ENCODE data around the gene XYLT1. TPM values are rescaled to one million over a fixed set of nuclear protein-coding genes. Genes with fewer than 3 reads are reported as not detected.

The XYLT1 gene
- total and polyA plus RNA-seq, 4 experiments from 2014 or later = 1.4 to 48.5 (median 24.5) TPM

DNA sequence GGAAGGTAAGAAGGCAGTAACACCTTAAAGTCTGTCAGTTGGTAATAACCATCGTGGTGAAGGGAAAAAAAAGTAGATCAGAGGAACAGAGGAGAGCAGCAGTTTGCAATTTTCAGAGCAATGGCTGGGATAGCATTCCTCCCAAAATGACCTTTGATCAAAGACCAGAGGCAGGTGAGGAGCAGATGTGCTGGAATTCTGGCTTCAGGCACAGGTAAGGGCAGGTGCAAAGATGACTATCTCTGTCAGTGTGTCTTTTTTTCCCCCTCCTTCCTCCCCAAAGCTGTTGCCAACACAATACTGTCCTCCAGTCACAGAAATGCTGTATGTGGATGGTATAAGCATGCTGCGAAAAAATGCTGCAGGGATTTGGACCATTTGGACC lies 166.7 kb downstream of the XYLT1 start:
- H3K9me3 Mint-ChIP-seq = no peaks in the 10 kb centered on the region
- H3K27ac Mint-ChIP-seq = peak overlapping the region in 3 of 7 donors; percentile 31 to 49 (median 47)
- H3K4me3 Mint-ChIP-seq = peak overlapping the region in 1 of 8 donors; percentile 11
- Histone ChIP-seq H3K9me3 (ENCODE audit: control insufficient read depth in 1 of 2, low read length in 2 of 2) (no peaks in the 10 kb centered on the region), H3K36me3 (ENCODE audit: insufficient read depth, low read length) (no peaks in the 10 kb centered on the region), H3K4me1 (ENCODE audit: insufficient read depth, low read length) (peaks cover 35% of the 10 kb centered on the region), H3K27me3 (ENCODE audit: insufficient read depth, low read length) (no peaks in the 10 kb centered on the region), H3K27ac (ENCODE audit: low read depth, low read length) (no peak overlapping the region), H3K4me3 (ENCODE audit: low read length in 2 of 2) (no peak overlapping the region)
- peaks cover 1% of the 10 kb centered on the region in 2 donors for H3K36me3 Mint-ChIP-seq
- H3K4me1 Mint-ChIP-seq = peaks cover 28 to 57% (median 46%) of the 10 kb centered on the region in 4 donors
- intact Hi-C loops (cut with micrococcal nuclease) = no loop called here
- DNase-seq = no peak
- no peaks in the 10 kb centered on the region for H3K27me3 Mint-ChIP-seq
- POLR2A ChIA-PET (ENCODE audit: partially characterized antibody) = no interaction called here
- CTCF ChIA-PET (ENCODE audit: partially characterized antibody) = interaction anchor here (1.0 kb wide), 1 partner anchor 163 kb away, joined by 3 read pairs; no protein-coding TSS in a partner anchor

DNA sequence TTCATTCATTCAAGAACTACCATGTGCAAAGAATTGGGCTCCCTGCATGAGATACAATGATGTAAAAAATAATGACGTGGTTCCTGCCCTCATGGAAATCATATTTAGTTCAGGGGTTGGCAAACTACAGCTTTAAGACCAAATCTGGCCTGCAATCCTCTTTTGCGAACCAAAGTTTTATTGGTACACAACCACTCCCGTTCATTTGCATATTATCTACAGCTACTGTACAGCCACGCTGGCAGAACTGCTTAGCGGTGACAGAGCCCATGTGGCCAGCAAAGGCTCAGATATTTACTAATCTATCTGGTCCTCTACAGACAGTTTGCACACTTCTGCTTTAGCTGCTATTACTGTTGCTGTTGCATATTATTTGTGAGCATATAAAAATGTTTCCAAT lies 167.7 kb downstream of the XYLT1 start:
- no peak overlapping the region for H3K4me3 ChIP-seq (ENCODE audit: low read length in 2 of 2)
- H3K27me3 ChIP-seq (ENCODE audit: insufficient read depth, low read length) = no peaks in the 10 kb centered on the region
- Mint-ChIP-seq H3K27me3 (no peaks in the 10 kb centered on the region), H3K9me3 (no peaks in the 10 kb centered on the region), H3K36me3 (peaks cover 0 to 1% of the 10 kb centered on the region in 2 donors), H3K4me1 (peaks cover 28 to 52% (median 43%) of the 10 kb centered on the region in 4 donors), H3K27ac (peak overlapping the region in 2 of 7 donors; percentile 6 to 25), H3K4me3 (peak overlapping the region in 2 of 8 donors; percentile 21 to 76)
- no peak overlapping the region for H3K27ac ChIP-seq (ENCODE audit: low read depth, low read length)
- intact Hi-C loops (cut with micrococcal nuclease) = no loop called here
- ChIA-PET POLR2A (ENCODE audit: partially characterized antibody) (interaction anchor here (1.9 kb wide), 1 partner anchor 62 kb away, joined by 6 read pairs; no protein-coding TSS in a partner anchor), CTCF (ENCODE audit: partially characterized antibody) (interaction anchor here (0.9 to 2.2 kb wide), 2 partner anchors 9 to 20 kb away, joined by 3 to 6 read pairs; no protein-coding TSS in a partner anchor)
- no peak for DNase-seq
- peaks cover 35% of the 10 kb centered on the region for H3K4me1 ChIP-seq (ENCODE audit: insufficient read depth, low read length)
- no peaks in the 10 kb centered on the region for H3K36me3 ChIP-seq (ENCODE audit: insufficient read depth, low read length)
- H3K9me3 ChIP-seq (ENCODE audit: control insufficient read depth in 1 of 2, low read length in 2 of 2) = no peaks in the 10 kb centered on the region

DNA sequence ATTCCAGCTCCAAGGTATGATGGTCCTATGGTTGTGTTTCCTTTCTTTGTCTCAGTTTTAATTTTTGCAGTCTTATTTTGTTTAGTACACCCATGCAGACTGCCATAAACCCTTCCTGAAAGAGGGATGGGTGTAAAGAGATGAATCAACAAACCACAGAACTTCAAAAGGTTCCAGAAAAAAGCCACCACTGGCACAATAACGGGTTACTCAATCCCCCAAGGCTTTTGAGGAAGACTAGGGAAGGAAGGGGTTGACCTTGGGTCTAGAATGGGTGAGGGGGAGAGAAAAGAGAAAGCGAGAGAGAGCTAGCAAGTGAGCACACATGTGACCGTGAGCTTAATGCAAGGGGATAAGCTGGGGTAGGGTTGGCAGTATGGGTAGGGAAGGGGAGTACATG lies 168.1 kb downstream of the XYLT1 start:
- H3K27ac Mint-ChIP-seq = peak overlapping the region in 2 of 7 donors; percentile 65 to 77
- intact Hi-C loops (cut with micrococcal nuclease) = no loop called here
- H3K27me3 Mint-ChIP-seq = no peaks in the 10 kb centered on the region
- peaks cover 0 to 1% of the 10 kb centered on the region in 2 donors for H3K36me3 Mint-ChIP-seq
- Histone ChIP-seq H3K27me3 (ENCODE audit: insufficient read depth, low read length) (no peaks in the 10 kb centered on the region), H3K36me3 (ENCODE audit: insufficient read depth, low read length) (no peaks in the 10 kb centered on the region), H3K9me3 (ENCODE audit: control insufficient read depth in 1 of 2, low read length in 2 of 2) (no peaks in the 10 kb centered on the region), H3K4me1 (ENCODE audit: insufficient read depth, low read length) (peaks cover 35% of the 10 kb centered on the region), H3K27ac (ENCODE audit: low read depth, low read length) (no peak overlapping the region), H3K4me3 (ENCODE audit: low read length in 2 of 2) (no peak overlapping the region)
- CTCF ChIA-PET (ENCODE audit: partially characterized antibody) = interaction anchor here (0.9 to 2.2 kb wide), 2 partner anchors 10 to 20 kb away, joined by 3 to 6 read pairs; no protein-coding TSS in a partner anchor
- H3K4me3 Mint-ChIP-seq = peak overlapping the region in 3 of 8 donors; percentile 25 to 76 (median 35)
- POLR2A ChIA-PET (ENCODE audit: partially characterized antibody) = interaction anchor here (1.9 kb wide), 1 partner anchor 62 kb away, joined by 6 read pairs; no protein-coding TSS in a partner anchor
- DNase-seq = no peak
- H3K4me1 Mint-ChIP-seq = peaks cover 26 to 49% (median 41%) of the 10 kb centered on the region in 4 donors
- H3K9me3 Mint-ChIP-seq = no peaks in the 10 kb centered on the region

- peak in 1 of 5 donors; percentile 9 for DNase-seq
- no peaks in the 10 kb centered on the region for H3K27me3 Mint-ChIP-seq
- CTCF ChIA-PET (ENCODE audit: partially characterized antibody) = interaction anchor here (0.9 to 2.2 kb wide), 2 partner anchors 10 to 21 kb away, joined by 3 to 6 read pairs; no protein-coding TSS in a partner anchor
- H3K27ac Mint-ChIP-seq = peak overlapping the region in 2 of 7 donors; percentile 65 to 77
- H3K27ac ChIP-seq (ENCODE audit: low read depth, low read length) = no peak overlapping the region
- no peak overlapping the region for H3K4me3 ChIP-seq (ENCODE audit: low read length in 2 of 2)
- no peaks in the 10 kb centered on the region for H3K27me3 ChIP-seq (ENCODE audit: insufficient read depth, low read length)
- H3K9me3 Mint-ChIP-seq = no peaks in the 10 kb centered on the region
- no peaks in the 10 kb centered on the region for H3K36me3 ChIP-seq (ENCODE audit: insufficient read depth, low read length)
- H3K4me3 Mint-ChIP-seq = peak overlapping the region in 4 of 8 donors; percentile 21 to 76 (median 30)
- POLR2A ChIA-PET (ENCODE audit: partially characterized antibody) = interaction anchor here (1.9 kb wide), 1 partner anchor 63 kb away, joined by 6 read pairs; no protein-coding TSS in a partner anchor
- peaks cover 35% of the 10 kb centered on the region for H3K4me1 ChIP-seq (ENCODE audit: insufficient read depth, low read length)
- H3K9me3 ChIP-seq (ENCODE audit: control insufficient read depth in 1 of 2, low read length in 2 of 2) = no peaks in the 10 kb centered on the region
- peaks cover 0 to 1% of the 10 kb centered on the region in 2 donors for H3K36me3 Mint-ChIP-seq
- peaks cover 24 to 45% (median 38%) of the 10 kb centered on the region in 4 donors for H3K4me1 Mint-ChIP-seq
- intact Hi-C loops (cut with micrococcal nuclease) = no loop called here
Measured at GRCh38 chr16:17302214-17302613, 168.5 kb downstream of the XYLT1 start.

- peak overlapping the region in 1 of 7 donors; percentile 10 for H3K27ac Mint-ChIP-seq
- H3K27me3 Mint-ChIP-seq = no peaks in the 10 kb centered on the region
- ChIA-PET POLR2A (ENCODE audit: partially characterized antibody) (no interaction called here), CTCF (ENCODE audit: partially characterized antibody) (interaction anchor here (2.2 kb wide), 1 partner anchor 21 kb away, joined by 6 read pairs; no protein-coding TSS in a partner anchor)
- Histone ChIP-seq H3K27ac (ENCODE audit: low read depth, low read length) (no peak overlapping the region), H3K27me3 (ENCODE audit: insufficient read depth, low read length) (no peaks in the 10 kb centered on the region), H3K36me3 (ENCODE audit: insufficient read depth, low read length) (no peaks in the 10 kb centered on the region), H3K4me1 (ENCODE audit: insufficient read depth, low read length) (peaks cover 35% of the 10 kb centered on the region), H3K9me3 (ENCODE audit: control insufficient read depth in 1 of 2, low read length in 2 of 2) (no peaks in the 10 kb centered on the region), H3K4me3 (ENCODE audit: low read length in 2 of 2) (no peak overlapping the region)
- intact Hi-C loops (cut with micrococcal nuclease) = no loop called here
- H3K36me3 Mint-ChIP-seq = peaks cover 0 to 1% of the 10 kb centered on the region in 2 donors
- peak overlapping the region in 1 of 8 donors; percentile 13 for H3K4me3 Mint-ChIP-seq
- H3K4me1 Mint-ChIP-seq = peaks cover 24 to 43% (median 36%) of the 10 kb centered on the region in 4 donors
- no peaks in the 10 kb centered on the region for H3K9me3 Mint-ChIP-seq
- DNase-seq = no peak
Measured at GRCh38 chr16:17301593-17302135, 169.1 kb downstream of the XYLT1 start.

- Mint-ChIP-seq H3K27ac (no peak overlapping the region), H3K27me3 (no peaks in the 10 kb centered on the region), H3K4me3 (no peak overlapping the region), H3K36me3 (peaks cover 0 to 1% of the 10 kb centered on the region in 2 donors), H3K4me1 (peaks cover 28 to 42% (median 35%) of the 10 kb centered on the region in 4 donors), H3K9me3 (no peaks in the 10 kb centered on the region)
- no peaks in the 10 kb centered on the region for H3K27me3 ChIP-seq (ENCODE audit: insufficient read depth, low read length)
- CTCF ChIA-PET (ENCODE audit: partially characterized antibody) = interaction anchor here (1.0 to 2.2 kb wide), 2 partner anchors 22 to 167 kb away, joined by 3 to 6 read pairs; no protein-coding TSS in a partner anchor
- no peak overlapping the region for H3K4me3 ChIP-seq (ENCODE audit: low read length in 2 of 2)
- POLR2A ChIA-PET (ENCODE audit: partially characterized antibody) = no interaction called here
- H3K36me3 ChIP-seq (ENCODE audit: insufficient read depth, low read length) = no peaks in the 10 kb centered on the region
- intact Hi-C loops (cut with micrococcal nuclease) = no loop called here
- peaks cover 35% of the 10 kb centered on the region for H3K4me1 ChIP-seq (ENCODE audit: insufficient read depth, low read length)
- no peak overlapping the region for H3K27ac ChIP-seq (ENCODE audit: low read depth, low read length)
- H3K9me3 ChIP-seq (ENCODE audit: control insufficient read depth in 1 of 2, low read length in 2 of 2) = no peaks in the 10 kb centered on the region
- no peak for DNase-seq
Measured at GRCh38 chr16:17301184-17301583, 169.6 kb downstream of the XYLT1 start.

GRCh38 chr16:17299790-17300189 lies 171.0 kb downstream of the XYLT1 start:
- DNase-seq = no peak
- H3K36me3 ChIP-seq (ENCODE audit: insufficient read depth, low read length) = no peaks in the 10 kb centered on the region
- Mint-ChIP-seq H3K4me1 (peaks cover 22 to 31% (median 26%) of the 10 kb centered on the region in 4 donors), H3K27ac (no peak overlapping the region), H3K4me3 (no peak overlapping the region), H3K36me3 (no peaks in the 10 kb centered on the region), H3K9me3 (no peaks in the 10 kb centered on the region), H3K27me3 (no peaks in the 10 kb centered on the region)
- H3K27ac ChIP-seq (ENCODE audit: low read depth, low read length) = no peak overlapping the region
- no peaks in the 10 kb centered on the region for H3K9me3 ChIP-seq (ENCODE audit: control insufficient read depth in 1 of 2, low read length in 2 of 2)
- intact Hi-C loops (cut with micrococcal nuclease) = no loop called here
- CTCF ChIA-PET (ENCODE audit: partially characterized antibody) = interaction anchor here (0.8 to 1.8 kb wide), 3 partner anchors 40 to 168 kb away, joined by 3 to 4 read pairs (median 3); no protein-coding TSS in a partner anchor
- POLR2A ChIA-PET (ENCODE audit: partially characterized antibody) = interaction anchor here (1.0 kb wide), 1 partner anchor 70 kb away, joined by 3 read pairs; no protein-coding TSS in a partner anchor
- H3K4me3 ChIP-seq (ENCODE audit: low read length in 2 of 2) = no peak overlapping the region
- H3K4me1 ChIP-seq (ENCODE audit: insufficient read depth, low read length) = peaks cover 22% of the 10 kb centered on the region
- H3K27me3 ChIP-seq (ENCODE audit: insufficient read depth, low read length) = no peaks in the 10 kb centered on the region
